HCT116 (cell line): ENCODE data around the gene SGCA. TPM values are rescaled to one million over a fixed set of nuclear protein-coding genes. Genes with fewer than 3 reads are reported as not detected.

ENCODE experiments used
- ATAC-seq: fragments of 200-7000 bp; cut with Tn5 transposase; 2 replicates; pipeline ENCODE4 v1.9.1; 2020; ENCODE audit warnings: mild to moderate bottlenecking, moderate library complexity
- BruUV-seq: library from RNA; stranded (reverse); fragments of 400-500 nt; replicated peaks from 2 replicates; lab custom pipeline; 2021; lab: Mats Ljungman, UMichigan
- CTCF ChIA-PET: fragments of 300-600 bp; sonication (Branson Sonifier 250); formaldehyde crosslinking; loops from one replicate; lab custom pipeline; 2021; ENCODE audit warnings: antibody characterized with exemption; lab: Charles Lee
- POLR2A ChIA-PET: fragments of 300-600, 350-600 bp; sonication (Branson Sonifier 250); formaldehyde crosslinking; loops from one replicate; lab custom pipeline; 2021; ENCODE audit warnings: antibody characterized with exemption; lab: Charles Lee
- RAD21 ChIA-PET, 2 experiments: fragments of 300-600 bp; sonication (Branson Sonifier 250); formaldehyde crosslinking; loops; one replicate each; lab custom pipeline; 2023; ENCODE audit warnings: low total read pairs in 2 of 2; ENCODE audit not compliant: uncharacterized antibody in 2 of 2, unreplicated experiment in 2 of 2, low non-redundant PET in 1 of 2; lab: Charles Lee
- DNase-seq: peaks from one replicate; pipeline ENCODE4 v3.0.0-alpha.2; 2010; ENCODE audit warnings: low read depth, low spot score
- H2AFZ ChIP-seq: fragments of 200-600 bp; shearing (Covaris generic), sonication (generic); 2 replicates; pipeline ENCODE4 v1.6.1; 2017; ENCODE audit warnings: low read depth, mixed run types, mixed read lengths, antibody characterized with exemption, low read length; ENCODE audit not compliant: poor library complexity, severe bottlenecking
- H3K27ac ChIP-seq: 2 replicates; pipeline ENCODE4 v1.5.1; 2012; ENCODE audit warnings: low read depth, low read length
- H3K27me3 ChIP-seq: fragments of 200-600 bp; sonication (generic); 2 replicates; pipeline ENCODE4 v1.6.1; 2016; ENCODE audit warnings: mixed run types, low read length, mixed read lengths; ENCODE audit not compliant: insufficient read depth
- H3K36me3 ChIP-seq, 2 experiments: fragments of 200-500 bp in 1 of 2; fragments of 200-600 bp in 1 of 2; sonication (Bioruptor generic) in 1 of 2; sonication (generic) in 1 of 2; 2 replicates each; pipeline versions ENCODE4 v1.5.1 to v1.6.1; 2014 to 2016; ENCODE audit warnings: low read length in 2 of 2, inconsistent platforms in 1 of 2, mixed read lengths in 1 of 2, mixed run types in 1 of 2; ENCODE audit not compliant: insufficient read depth in 2 of 2, control insufficient read depth in 1 of 2
- H3K4me1 ChIP-seq, 2 experiments: fragments of 200-600 bp in 1 of 2; sonication (generic) in 1 of 2; 2 replicates each; pipeline versions ENCODE4 v1.5.1 to v1.6.1; 2012 to 2017; ENCODE audit warnings: low read length in 2 of 2, inconsistent platforms in 1 of 2, mild to moderate bottlenecking in 1 of 2, mixed read lengths in 1 of 2, mixed run types in 1 of 2, moderate library complexity in 1 of 2; ENCODE audit not compliant: insufficient read depth in 2 of 2, control insufficient read depth in 1 of 2
- H3K4me2 ChIP-seq: fragments of 200-600 bp; sonication (generic); 2 replicates; pipeline ENCODE4 v1.6.1; 2017; ENCODE audit warnings: mixed run types, low read length, mixed read lengths
- H3K4me3 ChIP-seq, 2 experiments: fragments of 200-600 bp in 1 of 2; sonication (generic) in 1 of 2; replicated peaks in 1 of 2; 2 replicates each; pipeline ENCODE4 v1.5.1; 2011 to 2016; ENCODE audit warnings: low read length in 2 of 2, control low read depth in 1 of 2, low read depth in 1 of 2, mild to moderate bottlenecking in 1 of 2, mixed read lengths in 1 of 2, mixed run types in 1 of 2
- H3K79me2 ChIP-seq: fragments of 200-600 bp; sonication (generic); 2 replicates; pipeline ENCODE4 v1.6.1; 2017; ENCODE audit warnings: mild to moderate bottlenecking, mixed run types, low read length, moderate library complexity, mixed read lengths; ENCODE audit not compliant: insufficient read depth
- H3K9ac ChIP-seq: fragments of 200-600 bp; sonication (generic); 2 replicates; pipeline ENCODE4 v1.6.1; 2016; ENCODE audit warnings: low read length, mixed read lengths
- H3K9me2 ChIP-seq: fragments of 200-600 bp; sonication (generic), shearing (Covaris generic); 2 replicates; pipeline ENCODE4 v1.6.1; 2017; ENCODE audit warnings: mixed run types, mild to moderate bottlenecking, moderate library complexity; ENCODE audit not compliant: insufficient read depth
- H3K9me3 ChIP-seq, 2 experiments: fragments of 200-500 bp in 1 of 2; fragments of 200-600 bp in 1 of 2; sonication (Bioruptor generic) in 1 of 2; sonication (generic) in 1 of 2; 2 replicates each; pipeline ENCODE4 v1.6.1; 2014 to 2017; ENCODE audit warnings: low read length in 2 of 2, mixed read lengths in 2 of 2, inconsistent platforms in 1 of 2, low read depth in 1 of 2, mild to moderate bottlenecking in 1 of 2, mixed run types in 1 of 2, moderate library complexity in 1 of 2; ENCODE audit not compliant: control insufficient read depth in 1 of 2, insufficient read depth in 1 of 2
- H4K20me1 ChIP-seq: fragments of 200-600 bp; sonication (generic), shearing (Covaris generic); 2 replicates; pipeline ENCODE4 v1.6.1; 2017; ENCODE audit warnings: mixed run types, mild to moderate bottlenecking, moderate library complexity; ENCODE audit not compliant: insufficient read depth
- EZH2 ChIP-seq: fragments of 200-600 bp; sonication (generic); IDR thresholded peaks from 2 replicates; pipeline ENCODE4 v1.6.1; 2017; ENCODE audit warnings: antibody characterized with exemption, mixed run types
- MAX ChIP-seq: IDR thresholded peaks from 2 replicates; pipeline ENCODE4 v1.6.1; 2012
- POLR2A ChIP-seq: IDR thresholded peaks from 2 replicates; pipeline ENCODE4 v1.7.0; 2011; ENCODE audit warnings: borderline replicate concordance; ENCODE audit not compliant: insufficient read depth, insufficient read length; ENCODE audit errors: extremely low read depth
- RAD21 ChIP-seq: IDR thresholded peaks from 2 replicates; pipeline ENCODE4 v1.6.1; 2012; ENCODE audit warnings: low read depth, mild to moderate bottlenecking
- REST ChIP-seq: IDR thresholded peaks from 2 replicates; pipeline ENCODE4 v1.6.1; 2012; ENCODE audit warnings: low read depth
- TCF7L2 ChIP-seq: IDR thresholded peaks from 2 replicates; pipeline ENCODE4 v1.7.0; 2011; ENCODE audit warnings: borderline replicate concordance, inconsistent platforms; ENCODE audit not compliant: insufficient read depth, insufficient read length; ENCODE audit errors: extremely low read depth
- intact Hi-C: fragments of 100-400 bp; cut with micrococcal nuclease; formaldehyde crosslinking; loops from 2 replicates; pipeline ENCODE4 v1.10.0; 2022
- total RNA-seq: library from RNA; stranded (reverse); gene quantifications from one replicate; pipeline ENCODE4 v1.2.1, GENCODE V29; 2021; ENCODE audit not compliant: unreplicated experiment

The SGCA gene
- total RNA-seq, 1 experiment from 2014 or later, result 0.37 TPM

GRCh38 chr17:50143461-50144176 lies 22.2 kb upstream of the SGCA start:
- Histone ChIP-seq H3K27me3 (no peaks in the 10 kb centered on the region), H3K9ac (no peak overlapping the region), H3K4me3 (no peak overlapping the region), H2AFZ (no peak overlapping the region), H3K4me1 (peaks cover 10 to 28% of the 10 kb centered on the region in 2 experiments; a peak in 3 of 4 replicates), H3K27ac (no peak overlapping the region), H3K79me2 (peaks cover 79% of the 10 kb centered on the region), H3K9me2 (no peaks in the 10 kb centered on the region), H4K20me1 (peaks cover 4% of the 10 kb centered on the region; the same call in 1 of the 2 replicates), H3K4me2 (no peak overlapping the region), H3K36me3 (peaks cover 63 to 86% of the 10 kb centered on the region in 2 experiments), H3K9me3 (no peaks in the 10 kb centered on the region)
- ATAC-seq (no peak), DNase-seq (no peak)
- ChIA-PET CTCF (no interaction called here), POLR2A (interaction anchor here (1.0 kb wide), 1 partner anchor 9 kb away, joined by 3 read pairs; no protein-coding TSS in a partner anchor), RAD21 (no interaction called here)
- no TSS peak for BruUV-seq
- intact Hi-C loops, result no loop called here
- TF ChIP-seq RAD21 (no peak), REST (no peak), TCF7L2 (no peak), MAX (no peak), EZH2 (no peak), POLR2A (no peak)
